LNCAP (cell line): ENCODE data around the gene MMP24.

Experiments used
- CTCF ChIP-seq: fragments of 450-650 bp; IDR thresholded peaks from 2 replicates; pipeline ENCODE4 v1.5.1; 2017; ENCODE audit warnings: mild to moderate bottlenecking

The MMP24 gene

GRCh38 chr20:35263532-35264341, 37.2 kb downstream of the MMP24 start:
- TF ChIP-seq CTCF: no peak

GRCh38 chr20:35264755-35265154, 38.3 kb downstream of the MMP24 start:
- no peak for TF ChIP-seq CTCF

GRCh38 chr20:35267092-35267491, 40.6 kb downstream of the MMP24 start:
- TF ChIP-seq CTCF: no peak

- TF ChIP-seq CTCF: peak; percentile 89
These were observed 42.7 kb downstream of the MMP24 start for GRCh38 chr20:35269055-35269781.

GRCh38 chr20:35270021-35270902, 43.8 kb downstream of the MMP24 start:
- no peak for TF ChIP-seq CTCF

GRCh38 chr20:35271073-35271882, 44.8 kb downstream of the MMP24 start:
- no peak for TF ChIP-seq CTCF
